Naive thymus-derived CD8-positive, alpha-beta T cell (primary cell): ENCODE measurements around the gene DIABLO. TPM values are rescaled to one million over a fixed set of nuclear protein-coding genes. Genes with fewer than 3 reads are reported as not detected.

Experiments
- ATAC-seq, 2 donors: fragments of 150-1000 bp; cut with Tn5 transposase in 1 of 2; sonication (Bioruptor Pico), chemical (Tn5 transposase) in 1 of 2; 1 replicate in 1 of 2; 2 replicates in 1 of 2; pipeline ENCODE4 v1.10.0; 2021; ENCODE audit warnings: mild to moderate bottlenecking in 2 of 2, moderate library complexity in 2 of 2
- POLR2A ChIA-PET: fragments of 350-600 bp; sonication (Branson Sonifier 250); formaldehyde crosslinking; loops from one replicate; lab custom pipeline; 2021; ENCODE audit warnings: antibody characterized with exemption; lab: Charles Lee
- DNase-seq, 10 donors: peaks; one replicate each; pipeline versions ENCODE4 v3.0.0 to v3.0.0-alpha.2; 2020 to 2022
- H3K27ac Mint-ChIP-seq, 10 donors: one replicate each; pipeline ENCODE4 v1.8.0; 2020 to 2022; ENCODE audit warnings: mild to moderate bottlenecking in 10 of 10, mixed read lengths in 10 of 10, moderate library complexity in 4 of 10, inconsistent platforms in 1 of 10
- H3K27me3 Mint-ChIP-seq, 5 donors: one replicate each; pipeline ENCODE4 v1.8.0; 2021 to 2022; ENCODE audit warnings: mixed read lengths in 5 of 5
- H3K36me3 Mint-ChIP-seq, 3 donors: one replicate each; pipeline ENCODE4 v1.8.0; 2020 to 2022; ENCODE audit warnings: mixed read lengths in 3 of 3, mild to moderate bottlenecking in 2 of 3, inconsistent platforms in 1 of 3
- H3K4me1 Mint-ChIP-seq, 4 donors: one replicate each; pipeline ENCODE4 v1.8.0; 2021 to 2022; ENCODE audit warnings: mixed read lengths in 4 of 4
- H3K4me3 Mint-ChIP-seq, 10 donors: one replicate each; pipeline ENCODE4 v1.8.0; 2020 to 2022; ENCODE audit warnings: mild to moderate bottlenecking in 10 of 10, mixed read lengths in 10 of 10, moderate library complexity in 6 of 10, inconsistent platforms in 1 of 10
- H3K9me3 Mint-ChIP-seq, 9 donors: one replicate each; pipeline ENCODE4 v1.8.0; 2020 to 2022; ENCODE audit warnings: mixed read lengths in 9 of 9, mild to moderate bottlenecking in 3 of 9, inconsistent platforms in 1 of 9, moderate library complexity in 1 of 9
- polyA plus RNA-seq, 3 donors: library from polyadenylated mRNA; unstranded; fragments of 300-500 nt; fragmentation: Illumina TruSeq; gene quantifications; one replicate each; pipeline ENCODE4 v1.2.3, GENCODE V29; 2021
- total RNA-seq, 8 experiments: library from RNA in 2 of 8; stranded (reverse) in 2 of 8; gene quantifications; one replicate each; pipeline ENCODE4 v1.2.3 and lab custom pipeline; 2021 to 2026

The DIABLO gene
- total and polyA plus RNA-seq, 5 experiments from 2014 or later: 41.7 to 71.3 (median 51.0) TPM

DNA sequence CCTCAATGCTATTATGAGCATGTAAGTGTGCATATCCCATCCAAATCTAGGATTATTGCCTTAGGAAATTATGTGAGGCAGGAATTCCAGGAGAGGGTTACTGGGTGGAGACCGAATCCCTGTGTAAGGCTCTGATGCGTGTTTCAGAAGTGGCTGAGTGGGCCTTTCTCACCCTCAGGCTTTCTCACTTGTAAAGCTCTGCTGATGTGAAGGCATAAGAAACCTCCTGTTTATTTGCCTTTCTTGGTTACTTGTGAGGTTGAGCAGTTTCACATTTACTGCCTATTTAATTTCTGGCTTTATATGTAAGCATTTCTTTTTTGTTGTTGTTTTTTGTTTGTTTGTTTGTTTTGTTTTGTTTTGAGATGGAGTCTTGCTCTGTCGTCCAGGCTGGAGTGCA is 62.9 kb downstream of the DIABLO start:
- ATAC-seq: no peak
- no peaks in the 10 kb centered on the region for H3K9me3 Mint-ChIP-seq
- H3K36me3 Mint-ChIP-seq: peaks cover 0 to 5% (median 0%) of the 10 kb centered on the region in 3 donors
- POLR2A ChIA-PET: no interaction called here
- DNase-seq: no peak
- no peaks in the 10 kb centered on the region for H3K27me3 Mint-ChIP-seq
- H3K4me3 Mint-ChIP-seq: peak overlapping the region in 2 of 10 donors; percentile 33 to 45
- H3K27ac Mint-ChIP-seq: peak overlapping the region in 1 of 10 donors; percentile 76
- peaks cover 2 to 17% (median 13%) of the 10 kb centered on the region in 4 donors for H3K4me1 Mint-ChIP-seq

DNA sequence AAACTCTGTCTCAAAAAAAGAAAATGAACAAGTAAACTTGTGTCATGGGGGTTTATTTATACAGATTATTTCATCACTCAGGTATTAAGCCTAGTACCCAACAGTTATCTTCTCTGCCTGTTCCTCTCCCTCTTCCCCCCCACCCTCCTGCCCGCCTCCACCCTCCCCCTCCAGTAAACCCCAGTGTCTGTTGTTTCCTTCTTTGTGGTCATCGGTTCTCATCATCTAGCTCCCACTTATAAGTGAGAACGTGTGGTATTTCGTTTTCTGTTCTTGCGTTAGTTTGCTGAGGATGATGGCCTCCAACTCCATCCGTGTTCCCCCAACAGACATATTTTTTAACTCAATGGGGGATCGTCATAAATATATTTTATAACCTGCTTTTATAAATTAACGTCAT is 64.2 kb downstream of the DIABLO start:
- no peaks in the 10 kb centered on the region for H3K9me3 Mint-ChIP-seq
- DNase-seq (peak in 2 of 10 donors; percentile 16 to 27), ATAC-seq (no peak)
- H3K4me3 Mint-ChIP-seq: peak overlapping the region in 2 of 10 donors; percentile 15 to 56
- peaks cover 2 to 16% (median 13%) of the 10 kb centered on the region in 4 donors for H3K4me1 Mint-ChIP-seq
- no peaks in the 10 kb centered on the region for H3K27me3 Mint-ChIP-seq
- H3K36me3 Mint-ChIP-seq: peaks cover 0 to 5% (median 0%) of the 10 kb centered on the region in 3 donors
- peak overlapping the region in 3 of 10 donors; percentile 46 to 76 (median 74) for H3K27ac Mint-ChIP-seq
- POLR2A ChIA-PET: no interaction called here

DNA sequence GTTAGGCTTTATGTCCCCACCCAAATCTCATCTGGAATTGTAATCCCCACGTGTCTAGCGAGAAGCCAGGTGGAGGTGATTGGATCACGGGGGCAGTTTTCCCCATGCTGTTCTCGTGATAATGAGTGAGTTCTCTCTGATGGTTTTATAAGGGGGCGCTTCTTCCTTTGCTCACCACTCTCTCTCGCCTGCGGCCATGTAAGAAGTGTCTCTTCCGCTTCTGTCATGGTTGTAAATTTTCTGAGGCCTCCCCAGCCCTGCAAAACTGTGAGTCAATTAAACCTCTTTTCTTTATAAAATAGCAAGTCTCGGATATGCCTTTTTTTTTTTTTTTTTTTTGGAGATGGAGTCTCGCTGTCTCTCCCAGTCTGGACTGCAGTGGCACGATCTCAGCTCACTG is 65.1 kb downstream of the DIABLO start:
- Mint-ChIP-seq H3K27me3 (no peaks in the 10 kb centered on the region), H3K27ac (peak overlapping the region in 1 of 10 donors; percentile 14), H3K36me3 (peaks cover 0 to 10% (median 0%) of the 10 kb centered on the region in 3 donors), H3K4me1 (peaks cover 2 to 16% (median 13%) of the 10 kb centered on the region in 4 donors), H3K4me3 (no peak overlapping the region), H3K9me3 (no peaks in the 10 kb centered on the region)
- ATAC-seq (no peak), DNase-seq (no peak)
- POLR2A ChIA-PET: no interaction called here

DNA sequence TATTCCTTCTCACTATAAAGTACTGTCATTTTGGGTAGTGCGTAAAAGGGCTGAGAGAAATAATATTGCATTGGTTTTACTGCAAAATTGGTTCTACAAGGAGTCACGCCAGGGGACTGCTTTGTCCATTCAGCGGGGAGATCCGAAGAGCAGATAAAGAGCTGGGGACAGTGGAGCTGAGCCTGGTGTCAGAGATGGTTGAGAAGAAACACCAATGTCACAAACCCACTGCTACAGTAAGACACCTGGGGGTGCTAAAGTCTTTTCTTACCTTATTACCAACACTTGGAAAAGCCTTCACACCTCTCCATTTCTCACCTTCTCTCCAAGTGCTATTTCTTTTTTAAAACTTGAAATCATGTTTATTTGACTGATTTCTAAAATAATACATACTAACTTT is 66.0 kb downstream of the DIABLO start:
- peaks cover 0 to 12% (median 0%) of the 10 kb centered on the region in 3 donors for H3K36me3 Mint-ChIP-seq
- ATAC-seq: no peak
- POLR2A ChIA-PET: no interaction called here
- no peaks in the 10 kb centered on the region for H3K9me3 Mint-ChIP-seq
- DNase-seq: no peak
- no peak overlapping the region for H3K4me3 Mint-ChIP-seq
- H3K27me3 Mint-ChIP-seq: no peaks in the 10 kb centered on the region
- H3K4me1 Mint-ChIP-seq: peaks cover 2 to 16% (median 12%) of the 10 kb centered on the region in 4 donors
- H3K27ac Mint-ChIP-seq: peak overlapping the region in 1 of 10 donors; percentile 43

DNA sequence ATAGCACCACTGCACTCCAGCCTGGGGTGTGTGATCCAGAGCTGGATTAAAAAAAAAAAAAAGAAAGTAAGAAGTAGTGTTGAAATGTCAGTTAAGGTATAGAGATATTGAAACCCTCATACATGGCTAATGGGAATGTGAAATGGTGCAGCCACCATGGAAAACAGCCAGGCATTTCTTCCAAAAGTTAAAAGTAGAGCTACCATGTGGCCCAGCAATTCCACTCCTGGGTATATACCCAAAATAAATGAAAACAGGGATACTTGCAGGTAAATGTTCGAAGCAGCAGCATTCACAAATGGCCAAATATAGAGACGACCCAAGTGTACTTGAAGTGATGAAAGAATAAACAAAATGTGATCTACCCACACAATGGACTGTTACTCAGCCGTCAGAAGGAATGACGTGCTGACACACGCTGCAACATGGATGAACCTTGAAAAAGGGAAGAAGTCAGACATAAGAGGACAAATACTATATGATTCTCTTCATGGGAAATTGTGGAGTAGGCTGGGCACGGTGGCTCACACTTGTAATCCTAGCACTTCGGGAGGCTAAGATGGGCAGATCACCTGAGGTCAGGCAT is 67.1 kb downstream of the DIABLO start:
- Mint-ChIP-seq H3K4me1 (peaks cover 2 to 16% (median 11%) of the 10 kb centered on the region in 4 donors), H3K27me3 (no peaks in the 10 kb centered on the region), H3K4me3 (no peak overlapping the region), H3K27ac (no peak overlapping the region), H3K9me3 (no peaks in the 10 kb centered on the region), H3K36me3 (peaks cover 0 to 12% (median 0%) of the 10 kb centered on the region in 3 donors)
- DNase-seq (no peak), ATAC-seq (no peak)
- POLR2A ChIA-PET: no interaction called here

Other genes starting within 250 kb of the DIABLO start
- gene BCL7A, start 204.2 kb downstream of the DIABLO start, total RNA-seq: 10 to 100 TPM; 10.5 to 12.0 TPM
- 1 to 10 TPM; 3.0 to 7.3 (median 7.1) TPM for gene BCL7A, start 204.2 kb downstream of the DIABLO start, polyA plus RNA-seq
- gene MLXIP, start 147.3 kb downstream of the DIABLO start, total RNA-seq: 100 to 1,000 TPM; 162 to 165 TPM
- 10 to 100 TPM; 17.3 to 43.3 (median 20.0) TPM for gene MLXIP, start 147.3 kb downstream of the DIABLO start, polyA plus RNA-seq
- not detected for gene IL31, start 51.8 kb downstream of the DIABLO start, total RNA-seq
- not detected for gene IL31, start 51.8 kb downstream of the DIABLO start, polyA plus RNA-seq
- under 1 TPM in 1 of 2 experiments, not detected in 1; 0.29 TPM for gene LRRC43, start 42.9 kb downstream of the DIABLO start, total RNA-seq
- not detected for gene LRRC43, start 42.9 kb downstream of the DIABLO start, polyA plus RNA-seq
- not detected for gene B3GNT4, start 22.3 kb downstream of the DIABLO start, total RNA-seq
- under 1 TPM in 2 of 3 donors, not detected in 1; 0.12 to 0.25 TPM for gene B3GNT4, start 22.3 kb downstream of the DIABLO start, polyA plus RNA-seq
- gene VPS33A, start 40.4 kb upstream of the DIABLO start, total RNA-seq: 10 to 100 TPM; 29.4 to 29.5 TPM
- 10 to 100 TPM; 17.6 to 24.2 (median 20.1) TPM for gene VPS33A, start 40.4 kb upstream of the DIABLO start, polyA plus RNA-seq
- 10 to 100 TPM; 39.5 to 48.7 TPM for gene CLIP1, start 196.6 kb upstream of the DIABLO start, total RNA-seq
- 10 to 100 TPM in 1 of 3 donors, 1 to 10 TPM in 2; 6.3 to 20.4 (median 9.4) TPM for gene CLIP1, start 196.6 kb upstream of the DIABLO start, polyA plus RNA-seq